Right lobe of liver (tissue), 6 donors: Measurements from ENCODE around the gene UBN1. TPM values are rescaled to one million over a fixed set of nuclear protein-coding genes. Genes with fewer than 3 reads are reported as not detected.

ENCODE experiments used
- ATAC-seq, 4 donors: fragments of 200-7000 bp; cut with Tn5 transposase; one replicate each; pipeline ENCODE4 v1.9.1; 2020; ENCODE audit warnings: mild to moderate bottlenecking in 4 of 4, moderate library complexity in 4 of 4
- DNase-seq, 3 donors: peaks; one replicate each; pipeline ENCODE4 v3.0.0-alpha.2; 2020
- H3K27ac ChIP-seq, 3 donors: fragments of 200-600 bp; one replicate each; pipeline ENCODE4 v1.8.0; 2022
- H3K27me3 ChIP-seq, 2 donors: fragments of 200-600 bp; one replicate each; pipeline ENCODE4 v1.8.0; 2022
- H3K36me3 ChIP-seq, 4 donors: fragments of 200-600 bp; sonication (generic) in 1 of 4; one replicate each; pipeline versions ENCODE4 v1.5.1 to v1.8.0; 2017 to 2022; ENCODE audit warnings: control low read depth in 1 of 4
- H3K4me1 ChIP-seq, 4 donors: fragments of 200-600 bp; sonication (generic) in 1 of 4; one replicate each; pipeline versions ENCODE4 v1.5.1 to v1.8.0; 2017 to 2022; ENCODE audit warnings: control low read depth in 1 of 4
- H3K4me3 ChIP-seq, 3 donors: fragments of 200-600 bp; one replicate each; pipeline ENCODE4 v1.8.0; 2022
- H3K9me3 ChIP-seq, 4 donors: fragments of 200-600 bp; sonication (generic) in 1 of 4; one replicate each; pipeline versions ENCODE4 v1.5.1 to v1.8.0; 2017 to 2022; ENCODE audit warnings: control low read depth in 1 of 4
- CTCF ChIP-seq, 4 donors: fragments of 200-600 bp in 3 of 4; fragments of 450-650 bp in 1 of 4; IDR thresholded peaks; one replicate each; pipeline versions ENCODE4 v1.5.1 to v1.8.0; 2016 to 2022; ENCODE audit warnings: antibody characterized with exemption in 4 of 4, mild to moderate bottlenecking in 2 of 4
- POLR2A ChIP-seq: fragments of 450-650 bp; IDR thresholded peaks from one replicate; pipeline ENCODE4 v1.6.1; 2017; ENCODE audit warnings: antibody characterized with exemption, mild to moderate bottlenecking
- WGBS: methylation state at CpG from one replicate; pipeline ENCODE4 v1.1.6; 2018; ENCODE audit warnings: low coverage, low lambda C conversion rate; ENCODE audit not compliant: insufficient coverage; ENCODE audit errors: missing lambda C conversion rate; 5-methylcytosine and 5-hydroxymethylcytosine counted together
- intact Hi-C, 2 donors: fragments of 100-400 bp; cut with DNase I; formaldehyde crosslinking; loops; one replicate each; pipeline versions ENCODE4 v1.11.2 to v1.14.1; 2022
- long read RNA-seq: library from polyadenylated mRNA; unstranded; transcript quantifications from one replicate; pipeline ENCODE4 v2.0.0, GENCODE V29; 2019
- total RNA-seq, 6 experiments: library from RNA; depleted of rRNA in 2 of 6; stranded (reverse); fragments of >200 nt in 2 of 6; fragmentation: NEBNext Ultra II Directional in 3 of 6; extraction: Animal tissue kit (Norgen Biotek cat#: 25700) in 3 of 6; gene quantifications; one replicate each; pipeline versions ENCODE4 v1.1.0 to v1.2.4, GENCODE V29; 2016 to 2023
- donor health status: DM: no; HTN: yes; CAD: no.
- donor health status: DM: no; HTN: no; CAD: no.
- donor health status: DM: no; HTN: no; CAD: no.
- donor health status: DM: no; HTN: yes; CAD: no.
- donor health status: DM: no; HTN: yes; CAD: no.

The UBN1 gene
- total RNA-seq = 10 to 100 TPM; 12.0 to 18.6 (median 16.2) TPM
- long read RNA-seq = 0 reads

GRCh38 chr16:4846901-4847773, at the start of gene UBN1, which contains the start of gene GLYR1:
TSS of gene UBN1 (plus strand) at chr16:4847481. CDS start at chr16:4852918, 5,437 bp downstream.
TSS of gene GLYR1 (minus strand) at chr16:4847288. CDS start at chr16:4847265, 23 bp downstream.
- peaks cover 0 to 39% (median 14%) of the 10 kb centered on the region in 4 donors for H3K4me1 ChIP-seq
- no CpG with 5 or more reads among the region's 126 CpGs for WGBS
- DNase-seq (peak; percentile 99 to 100 (median 100)), ATAC-seq (peak; percentile 93 to 95 (median 93))
- H3K36me3 ChIP-seq = peaks cover 0 to 30% (median 15%) of the 10 kb centered on the region in 4 donors
- intact Hi-C loops = no loop called here
- TF ChIP-seq CTCF (IDR thresholded peaks at IDR 0.05) (no peak), POLR2A (peak; percentile 88)
- no peaks in the 10 kb centered on the region for H3K27me3 ChIP-seq
- H3K9me3 ChIP-seq = no peaks in the 10 kb centered on the region
- peak within 1 kb of the TSS; percentile 85 to 97 (median 89) for H3K4me3 ChIP-seq
- peak within 1 kb of the TSS; percentile 87 to 96 (median 93) for H3K27ac ChIP-seq

- no peaks in the 10 kb centered on the region for H3K27me3 ChIP-seq
- no peak for ATAC-seq
- DNase-seq = no peak
- H3K27ac ChIP-seq = no peak overlapping the region
- peaks cover 0 to 6% (median 0%) of the 10 kb centered on the region in 4 donors for H3K36me3 ChIP-seq
- H3K9me3 ChIP-seq = no peaks in the 10 kb centered on the region
- intact Hi-C loops = no loop called here
- 91% methylated on average over 4 of the region's 22 CpGs for WGBS
- H3K4me3 ChIP-seq = no peak overlapping the region
- peaks cover 0 to 12% (median 0%) of the 10 kb centered on the region in 4 donors for H3K4me1 ChIP-seq
- no peak for TF ChIP-seq CTCF (IDR thresholded peaks at IDR 0.05)
Measured at GRCh38 chr16:4797805-4798252, 49.5 kb upstream of the UBN1 start.

- no peak overlapping the region for H3K4me3 ChIP-seq
- no peak for DNase-seq
- no peak for ATAC-seq
- no peaks in the 10 kb centered on the region for H3K27me3 ChIP-seq
- H3K27ac ChIP-seq = no peak overlapping the region
- no peaks in the 10 kb centered on the region for H3K9me3 ChIP-seq
- TF ChIP-seq CTCF (IDR thresholded peaks at IDR 0.05) (no peak), POLR2A (no peak)
- WGBS = 80% methylated on average over 2 of the region's 16 CpGs
- H3K36me3 ChIP-seq = peaks cover 0 to 6% (median 0%) of the 10 kb centered on the region in 4 donors
- peaks cover 0 to 12% (median under 1%) of the 10 kb centered on the region in 4 donors for H3K4me1 ChIP-seq
- intact Hi-C loops = no loop called here
Measured at GRCh38 chr16:4798456-4798855, 48.8 kb upstream of the UBN1 start.

GRCh38 chr16:4799171-4799855, 48.0 kb upstream of the UBN1 start:
- TF ChIP-seq POLR2A (no peak), CTCF (IDR thresholded peaks at IDR 0.05) (no peak)
- no peak for DNase-seq

More at GRCh38 chr16:4799171-4799855, 48.0 kb upstream of the UBN1 start:
- Histone ChIP-seq H3K27ac (no peak overlapping the region), H3K27me3 (no peaks in the 10 kb centered on the region), H3K4me1 (peaks cover 0 to 12% (median under 1%) of the 10 kb centered on the region in 4 donors), H3K36me3 (peaks cover 0 to 6% (median 0%) of the 10 kb centered on the region in 4 donors), H3K9me3 (no peaks in the 10 kb centered on the region), H3K4me3 (no peak overlapping the region)
- WGBS = no CpG with 5 or more reads among the region's 19 CpGs
- no peak for ATAC-seq
- intact Hi-C loops = no loop called here
